AG09319 (cell line): ENCODE measurements around the gene UBC.

Experiments used
- DNase-seq: peaks from one replicate; pipeline ENCODE4 v3.0.0-alpha.2; 2010; ENCODE audit warnings: low read depth; ENCODE audit errors: extremely low read depth
- TF ChIP-seq, protein P1 (sequence below): IDR thresholded peaks from 2 replicates; pipeline ENCODE4 v1.5.1; 2011; ENCODE audit warnings: low read depth, mild to moderate bottlenecking, inconsistent platforms, low read length, moderate library complexity

Gene UBC

DNA sequence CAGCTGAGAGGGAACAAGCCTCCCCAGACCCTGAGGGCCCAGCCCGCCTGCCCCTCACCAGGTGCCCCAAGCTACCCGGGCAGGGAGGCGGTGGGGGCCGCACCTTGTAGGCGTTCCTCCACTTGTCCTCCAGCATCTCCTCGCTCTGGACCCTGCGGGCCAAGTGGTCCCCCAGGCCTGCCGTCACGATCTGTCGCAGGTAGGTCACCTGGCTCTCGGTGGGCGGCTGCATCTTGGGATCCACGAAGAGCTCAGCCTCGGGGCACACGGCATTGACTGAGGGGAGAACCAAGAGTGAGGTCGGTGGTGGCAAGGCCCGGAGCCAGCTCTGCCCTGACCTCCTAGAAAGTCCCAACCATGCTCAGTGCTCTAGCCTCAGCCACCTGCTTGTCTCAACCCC lies 37.8 kb upstream of the UBC start:
- DNase-seq, result no peak
- TF ChIP-seq, protein P1, sequence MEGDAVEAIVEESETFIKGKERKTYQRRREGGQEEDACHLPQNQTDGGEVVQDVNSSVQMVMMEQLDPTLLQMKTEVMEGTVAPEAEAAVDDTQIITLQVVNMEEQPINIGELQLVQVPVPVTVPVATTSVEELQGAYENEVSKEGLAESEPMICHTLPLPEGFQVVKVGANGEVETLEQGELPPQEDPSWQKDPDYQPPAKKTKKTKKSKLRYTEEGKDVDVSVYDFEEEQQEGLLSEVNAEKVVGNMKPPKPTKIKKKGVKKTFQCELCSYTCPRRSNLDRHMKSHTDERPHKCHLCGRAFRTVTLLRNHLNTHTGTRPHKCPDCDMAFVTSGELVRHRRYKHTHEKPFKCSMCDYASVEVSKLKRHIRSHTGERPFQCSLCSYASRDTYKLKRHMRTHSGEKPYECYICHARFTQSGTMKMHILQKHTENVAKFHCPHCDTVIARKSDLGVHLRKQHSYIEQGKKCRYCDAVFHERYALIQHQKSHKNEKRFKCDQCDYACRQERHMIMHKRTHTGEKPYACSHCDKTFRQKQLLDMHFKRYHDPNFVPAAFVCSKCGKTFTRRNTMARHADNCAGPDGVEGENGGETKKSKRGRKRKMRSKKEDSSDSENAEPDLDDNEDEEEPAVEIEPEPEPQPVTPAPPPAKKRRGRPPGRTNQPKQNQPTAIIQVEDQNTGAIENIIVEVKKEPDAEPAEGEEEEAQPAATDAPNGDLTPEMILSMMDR, result no peak

GRCh38 chr12:124949779-124950728 lies 35.6 kb upstream of the UBC start:
- TF ChIP-seq, protein P1, result no peak
- DNase-seq, result no peak

DNA sequence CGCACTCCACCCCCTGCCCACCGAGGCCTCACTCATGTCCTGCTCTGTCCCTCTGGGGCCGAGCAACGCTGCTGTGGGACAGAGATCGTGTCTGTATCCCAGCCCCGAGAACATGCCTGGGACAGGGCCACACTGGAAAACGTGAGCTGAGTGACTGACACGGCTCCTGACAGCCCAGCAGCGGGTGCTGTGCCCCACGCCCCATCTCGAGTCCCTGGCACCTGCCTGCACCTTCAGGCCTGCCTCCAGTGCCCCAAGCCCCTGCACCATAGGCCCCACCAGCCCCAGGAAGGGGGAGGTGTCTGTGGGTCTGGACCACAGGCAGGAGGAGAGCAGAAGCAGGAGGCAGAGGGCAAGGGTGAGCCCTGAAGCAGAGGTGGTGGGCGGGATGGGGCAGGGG lies 34.6 kb upstream of the UBC start:
- DNase-seq, result no peak
- TF ChIP-seq, protein P1, result no peak

DNA sequence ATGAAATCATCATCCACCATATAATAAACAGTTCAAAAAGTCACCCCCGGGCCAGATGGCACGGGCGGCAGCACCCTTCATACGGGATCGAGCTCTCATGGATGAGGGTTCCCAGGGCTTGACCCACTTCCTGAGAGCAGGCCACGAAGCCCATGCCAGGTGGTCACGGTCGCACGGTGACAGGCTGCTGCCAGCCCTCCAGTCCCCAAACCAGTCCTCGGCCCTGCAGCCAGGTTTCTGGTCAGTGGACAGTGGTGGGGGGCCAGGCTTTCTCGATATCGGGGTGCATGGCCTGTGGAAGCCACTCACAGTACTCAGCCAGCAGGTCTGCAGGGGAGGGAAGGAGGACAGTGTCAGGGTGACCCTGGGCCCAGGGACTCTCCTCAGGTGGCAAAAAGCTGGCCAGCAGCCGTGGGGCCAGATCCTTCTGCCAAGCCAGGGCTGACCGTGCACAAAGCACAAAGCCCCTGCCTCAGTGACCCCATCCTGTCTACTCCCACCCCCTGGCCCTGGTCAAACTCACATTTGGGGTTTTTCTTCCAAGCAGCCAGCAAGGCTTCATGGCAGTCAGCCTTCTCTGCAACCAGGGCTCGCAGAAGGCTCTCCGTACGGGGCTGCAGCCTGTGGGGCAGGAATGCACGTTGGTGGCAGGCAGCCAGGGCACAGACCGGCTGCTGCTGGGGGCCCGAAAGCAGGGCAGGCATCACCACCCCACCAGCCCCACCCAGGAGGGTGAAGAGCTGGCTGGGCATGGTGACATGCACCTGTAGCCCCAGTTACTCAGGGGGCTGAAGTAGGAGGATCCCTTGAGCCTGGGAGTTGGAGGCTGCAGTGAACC lies 33.3 kb upstream of the UBC start:
- no peak for DNase-seq
- TF ChIP-seq, protein P1, result no peak

DNA sequence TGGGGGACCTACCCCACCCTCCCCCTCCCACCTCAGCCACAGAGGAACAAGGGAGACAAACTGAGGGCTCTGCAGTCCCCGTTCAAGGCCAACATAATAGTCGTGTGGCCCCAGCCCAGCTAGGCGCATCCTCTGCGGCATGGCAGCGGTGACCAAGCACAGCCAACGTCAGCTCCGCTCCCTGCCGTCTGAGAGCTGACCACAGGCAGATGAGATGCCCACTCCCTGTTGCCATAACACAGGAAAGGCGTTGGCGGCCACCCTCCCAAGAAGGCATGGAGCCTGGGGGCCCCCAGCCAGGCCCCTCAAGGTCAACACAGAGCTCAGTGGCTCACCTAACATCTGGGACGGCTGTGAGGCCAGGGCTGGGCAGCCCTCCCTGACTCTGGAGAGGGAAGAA lies 32.6 kb upstream of the UBC start:
- no peak for DNase-seq
- TF ChIP-seq, protein P1, result no peak

DNA sequence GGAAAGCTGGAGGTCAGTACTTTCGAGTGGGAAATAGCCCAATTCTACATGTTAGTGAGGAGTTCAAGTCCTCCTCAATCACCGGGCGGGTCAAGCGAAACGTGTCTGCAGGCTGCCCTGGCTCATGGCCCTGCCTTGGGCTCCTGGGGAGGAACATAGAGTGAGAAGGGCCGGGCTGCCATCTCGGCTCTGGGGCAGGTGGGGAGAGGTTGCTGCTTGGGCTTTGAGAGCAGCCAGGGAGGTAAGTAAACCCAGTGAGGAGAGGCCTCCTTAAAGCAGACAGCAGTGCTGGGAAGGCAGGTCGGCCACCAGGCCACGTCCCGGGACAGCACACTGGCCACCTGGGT lies 32.0 kb upstream of the UBC start:
- no peak for DNase-seq
- TF ChIP-seq, protein P1, result no peak

DNA sequence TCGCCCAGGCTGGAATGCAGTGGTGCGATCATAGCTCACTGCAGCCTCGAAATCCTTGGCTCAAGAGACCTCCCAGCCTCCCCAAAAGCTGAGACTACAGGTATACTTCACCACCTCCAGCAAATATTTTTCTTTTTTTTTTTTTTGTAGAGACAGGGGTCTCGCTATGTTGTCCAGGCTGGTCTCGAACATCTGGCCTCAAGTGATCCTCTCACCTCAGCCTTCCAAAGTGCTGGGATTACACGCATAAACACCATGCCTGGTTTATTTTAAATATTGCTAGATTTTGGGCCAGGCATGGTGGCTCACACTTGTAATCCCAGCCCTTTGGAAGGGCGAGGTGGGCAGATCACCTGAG lies 26.7 kb upstream of the UBC start:
- TF ChIP-seq, protein P1, result no peak
- no peak for DNase-seq
